Measurements from ENCODE around the gene CLDN1. TPM values are rescaled to one million over a fixed set of nuclear protein-coding genes. Genes with fewer than 3 reads are reported as not detected.

The CLDN1 gene, protein sequence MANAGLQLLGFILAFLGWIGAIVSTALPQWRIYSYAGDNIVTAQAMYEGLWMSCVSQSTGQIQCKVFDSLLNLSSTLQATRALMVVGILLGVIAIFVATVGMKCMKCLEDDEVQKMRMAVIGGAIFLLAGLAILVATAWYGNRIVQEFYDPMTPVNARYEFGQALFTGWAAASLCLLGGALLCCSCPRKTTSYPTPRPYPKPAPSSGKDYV
- polyA plus RNA-seq (ENCODE audit: insufficient read length) = 2.5 TPM

- DNase-seq = peak; percentile 82
Measured at GRCh38 chr3:190321789-190322603, at the start of gene CLDN1. Gene CLDN1, minus strand, starts transcription at chr3:190322446. Its CDS starts 240 bp downstream, at chr3:190322206.

DNA sequence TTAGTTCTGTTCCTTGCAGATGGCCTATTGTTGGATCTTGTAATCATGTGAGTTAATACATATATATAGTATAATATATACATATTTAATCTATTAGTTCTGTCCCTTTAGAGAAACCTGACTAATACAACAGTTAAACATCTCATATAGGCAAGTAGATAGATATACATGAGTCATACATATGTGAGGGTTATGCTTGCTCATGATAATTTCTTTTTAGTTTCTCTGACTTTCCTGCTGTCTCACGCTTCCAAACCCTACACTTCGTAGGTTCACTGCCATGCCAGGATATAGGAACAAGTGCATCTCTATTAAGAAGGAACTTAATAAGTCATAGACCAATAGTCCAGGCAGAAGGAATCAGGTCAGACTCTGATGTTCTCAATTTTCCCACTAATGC, 48.9 kb upstream of the CLDN1 start:
- no peak for DNase-seq

DNA sequence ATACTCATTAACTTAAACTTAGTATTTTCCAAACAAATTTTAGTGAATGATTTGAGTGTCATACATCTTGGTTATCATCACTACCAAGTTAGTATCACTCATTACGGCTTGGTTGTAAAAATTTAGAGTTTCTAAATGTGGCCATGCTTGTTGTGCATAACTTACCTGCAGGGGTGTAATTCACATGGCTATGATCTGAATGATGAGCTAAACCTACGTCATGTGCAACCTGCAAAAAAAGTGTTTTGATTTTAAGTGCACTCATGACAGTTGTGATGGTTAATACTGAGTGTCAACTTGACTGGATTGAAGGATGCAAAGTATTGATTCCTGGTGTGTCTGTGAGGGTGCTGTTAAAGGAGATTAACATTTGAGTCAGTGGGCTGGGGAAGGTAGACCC, 48.1 kb upstream of the CLDN1 start:
- no peak for DNase-seq

GRCh38 chr3:190369668-190370295, 47.5 kb upstream of the CLDN1 start:
- no peak for DNase-seq

DNA sequence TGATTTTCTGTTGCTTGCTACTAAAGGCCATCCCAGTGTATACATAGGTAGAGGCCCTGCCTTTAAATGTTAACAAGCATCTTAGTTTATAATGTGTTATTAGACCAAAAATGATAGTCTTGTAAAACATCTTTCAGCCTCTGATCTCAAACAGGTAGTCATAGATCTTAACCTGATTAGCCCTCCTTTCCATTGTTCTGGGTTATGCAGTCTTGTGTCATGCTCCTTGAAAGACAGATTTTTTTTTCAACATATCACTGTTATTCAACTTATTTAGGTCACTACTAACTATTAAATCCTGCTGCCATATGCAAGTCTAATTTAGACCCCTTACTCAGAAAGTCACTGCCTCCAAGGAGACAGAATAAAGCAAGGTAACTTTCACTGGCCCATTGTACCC, 46.6 kb upstream of the CLDN1 start:
- no peak for DNase-seq

DNA sequence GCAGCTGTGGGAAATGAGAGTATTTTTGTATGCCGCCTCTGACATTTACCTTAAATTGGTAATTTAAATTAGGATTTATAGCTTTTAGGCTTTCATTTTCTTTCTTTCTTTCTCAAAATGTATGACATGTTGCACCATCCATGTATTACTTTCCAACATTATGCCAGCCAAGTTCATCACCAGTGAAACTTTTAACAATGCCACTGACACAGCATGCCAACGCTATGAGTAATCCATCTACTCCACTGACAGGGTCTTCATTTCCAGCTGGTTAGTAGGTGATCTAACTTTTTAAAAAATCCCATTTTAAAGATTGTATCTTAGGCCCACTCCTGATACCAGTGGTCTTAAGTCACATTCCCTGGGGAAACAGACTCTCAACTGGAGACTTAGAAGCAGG, 43.9 kb upstream of the CLDN1 start:
- no peak for DNase-seq

DNA sequence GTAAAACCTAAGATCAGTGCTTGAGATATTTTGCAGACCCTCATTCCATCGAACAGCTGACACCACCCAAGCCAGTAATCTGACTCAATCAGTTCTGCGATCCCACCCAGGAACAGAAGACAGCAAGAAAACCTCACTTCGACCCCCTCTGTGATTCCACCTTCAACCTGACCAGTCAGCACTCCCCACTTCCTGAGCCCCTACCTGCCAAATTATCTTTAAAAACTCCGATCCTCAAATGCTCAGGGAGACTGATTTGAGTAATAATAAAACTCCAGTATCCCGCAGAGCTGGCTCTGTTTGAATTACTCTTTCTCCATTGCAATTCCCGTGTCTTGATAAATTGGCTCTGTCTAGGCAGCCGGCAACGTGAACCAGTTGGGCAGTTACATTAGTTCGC, 40.0 kb upstream of the CLDN1 start:
- DNase-seq = no peak

DNA sequence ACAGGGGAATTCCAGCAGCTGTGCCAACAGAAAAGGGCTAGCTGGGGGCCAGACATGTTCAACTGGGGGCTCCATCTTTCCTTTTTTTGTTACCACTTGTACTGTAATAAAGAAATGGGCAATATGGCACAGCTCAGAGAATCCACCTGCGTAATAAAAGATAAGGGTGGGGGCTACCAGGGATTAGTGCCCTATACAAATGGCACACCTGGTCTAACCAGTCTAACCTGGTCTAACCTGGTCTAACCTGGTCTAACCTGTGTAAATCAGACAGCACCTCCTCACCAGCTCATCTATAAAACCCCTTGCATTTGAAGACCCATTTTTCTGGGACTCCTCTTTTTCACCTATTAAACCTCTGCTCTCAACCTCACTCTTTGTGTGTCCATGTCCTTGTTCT, 39.5 kb upstream of the CLDN1 start:
- no peak for DNase-seq

DNA sequence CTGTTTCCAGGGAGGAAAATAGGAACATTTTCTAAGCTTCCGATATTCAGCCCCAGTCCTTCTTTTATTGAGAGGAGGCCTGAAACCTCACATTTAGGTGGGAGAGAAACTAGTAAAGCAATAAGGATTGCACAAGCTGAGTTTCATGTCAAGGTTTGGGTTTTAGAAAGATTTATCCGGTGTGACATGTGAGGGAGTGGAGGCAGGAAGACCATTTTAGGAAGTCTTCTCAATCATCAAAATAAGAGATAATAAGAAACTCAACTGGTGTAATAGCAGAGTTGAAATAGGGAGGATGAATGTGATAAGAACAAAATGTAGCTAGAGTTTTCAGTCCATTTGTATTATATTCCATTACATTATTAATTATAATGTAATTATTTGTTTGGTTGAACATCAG, 38.0 kb upstream of the CLDN1 start:
- DNase-seq = no peak

GRCh38 chr3:190359813-190360212, 37.6 kb upstream of the CLDN1 start:
- DNase-seq = no peak

- no peak for DNase-seq
Measured at GRCh38 chr3:190357468-190357867, 35.2 kb upstream of the CLDN1 start.

DNA sequence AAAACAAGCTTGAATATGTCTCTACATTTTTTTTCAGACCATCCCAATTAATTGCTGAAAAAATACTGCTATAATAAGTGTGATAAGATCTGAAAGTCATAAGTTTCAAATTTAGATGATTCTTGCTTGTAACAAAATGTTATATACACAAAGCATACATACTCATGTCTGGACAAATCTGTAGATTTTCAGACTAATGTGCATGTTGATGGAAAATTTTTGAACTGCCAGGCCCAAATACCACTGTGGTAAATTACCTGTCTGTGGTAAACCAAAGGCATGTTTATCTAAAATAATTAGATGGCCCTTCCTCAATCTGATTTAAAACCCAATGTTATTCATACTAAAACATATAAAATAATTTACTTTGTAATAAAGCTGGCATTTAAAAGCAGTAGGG, 34.0 kb upstream of the CLDN1 start:
- DNase-seq = no peak

- no peak for DNase-seq
Measured at GRCh38 chr3:190352861-190353457, 30.7 kb upstream of the CLDN1 start.

DNA sequence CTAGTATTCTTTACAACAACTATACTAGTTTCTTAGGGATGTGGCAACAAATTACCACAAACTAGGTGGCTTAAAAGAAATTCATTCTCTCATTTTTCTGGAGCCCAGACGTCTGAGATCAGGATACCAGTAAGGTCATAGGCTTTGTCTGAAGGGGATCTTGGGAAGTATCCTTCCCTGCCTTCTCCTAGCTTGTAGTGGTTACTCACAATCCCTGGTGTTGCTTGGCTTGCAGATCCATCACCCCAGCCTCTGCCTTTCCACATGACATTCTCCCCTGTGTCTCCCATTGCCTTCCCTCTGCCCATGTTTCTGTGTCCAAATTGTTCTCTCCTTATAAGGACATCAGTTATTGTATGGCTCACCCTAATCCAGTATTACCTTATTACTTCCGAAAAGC, 24.3 kb upstream of the CLDN1 start:
- no peak for DNase-seq

DNA sequence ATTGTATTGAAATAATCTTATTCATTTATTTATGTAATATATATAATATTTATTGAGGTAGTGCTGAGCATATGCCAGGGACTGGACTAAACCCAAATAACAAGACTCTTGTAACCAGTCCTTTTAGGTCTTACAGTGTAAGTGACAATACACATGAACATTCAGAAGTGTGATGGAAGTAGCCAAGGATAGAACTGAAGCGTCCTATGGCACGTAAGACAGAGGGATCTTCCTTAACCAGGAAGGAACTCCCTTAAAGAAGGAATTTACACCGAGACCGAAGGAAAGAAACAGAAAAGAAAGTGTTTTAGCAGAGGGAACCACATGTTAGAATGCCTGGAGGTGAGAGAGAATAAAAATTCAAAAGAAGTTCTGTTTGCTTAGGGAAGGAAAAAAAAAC, 23.6 kb upstream of the CLDN1 start:
- no peak for DNase-seq

GRCh38 chr3:190345027-190345821, 23.0 kb upstream of the CLDN1 start:
- DNase-seq = no peak

DNA sequence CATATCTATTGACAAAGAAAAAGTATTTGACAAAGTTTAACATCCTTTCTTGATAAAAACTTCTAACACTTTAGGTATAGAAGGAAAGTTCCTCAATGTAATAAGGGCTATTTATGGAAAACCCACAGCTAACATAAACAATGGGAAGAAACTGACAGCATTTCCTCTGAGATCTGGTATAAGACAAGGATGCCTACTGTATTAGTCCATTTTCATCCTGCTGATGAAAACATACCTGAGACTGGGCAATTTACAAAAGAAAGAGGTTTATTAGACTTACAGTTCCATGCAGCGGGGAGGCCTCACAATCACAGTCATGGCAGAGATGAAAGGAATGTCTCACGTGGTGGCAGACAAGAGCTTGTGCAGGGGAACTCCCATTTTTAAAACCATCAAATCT, 17.8 kb upstream of the CLDN1 start:
- no peak for DNase-seq

GRCh38 chr3:190339130-190339529, 16.9 kb upstream of the CLDN1 start:
- no peak for DNase-seq

GRCh38 chr3:190338717-190339116, 16.5 kb upstream of the CLDN1 start:
- no peak for DNase-seq

DNA sequence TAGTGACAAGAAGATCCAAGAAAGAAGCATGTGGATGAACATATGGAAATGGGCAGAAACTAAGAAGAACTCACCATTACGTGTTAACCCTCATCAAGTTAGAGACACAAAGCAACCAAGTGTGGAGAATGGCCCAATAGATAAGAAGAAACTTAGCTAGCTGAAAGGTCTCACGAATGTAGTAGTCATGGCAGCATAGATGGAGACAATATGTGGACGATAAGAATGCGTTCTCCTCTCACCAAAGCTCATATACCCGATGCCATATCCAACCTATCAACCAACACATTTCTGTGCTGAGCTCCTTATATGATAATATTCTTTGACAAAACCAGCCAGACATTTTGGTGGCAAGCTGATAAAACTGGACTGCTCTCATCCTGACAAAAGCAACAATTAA, 15.1 kb upstream of the CLDN1 start:
- DNase-seq = no peak

- DNase-seq = no peak
Measured at GRCh38 chr3:190336516-190337189, 14.4 kb upstream of the CLDN1 start.

GRCh38 chr3:190333961-190334360, 11.7 kb upstream of the CLDN1 start:
- no peak for DNase-seq

Measured in hindlimb muscle (tissue), 1 donor.